HG02938 (cell line): ENCODE measurements around the gene XPA.
A peak's percentile ranks its signal among the peaks of the same experiment; 100 is the strongest.
"Not testable (repeated sequence)": the region's sequence is repeated elsewhere in the genome, so short reads cannot be mapped to it uniquely, and the experiment has no call there.

Experiments
- ATAC-seq: cut with Tn5 transposase; IDR thresholded peaks from one replicate; pipeline ENCODE4 v1.9.1; 2021; ENCODE audit warnings: mild to moderate bottlenecking, moderate library complexity; ENCODE audit not compliant: unreplicated experiment

XPA gene

DNA sequence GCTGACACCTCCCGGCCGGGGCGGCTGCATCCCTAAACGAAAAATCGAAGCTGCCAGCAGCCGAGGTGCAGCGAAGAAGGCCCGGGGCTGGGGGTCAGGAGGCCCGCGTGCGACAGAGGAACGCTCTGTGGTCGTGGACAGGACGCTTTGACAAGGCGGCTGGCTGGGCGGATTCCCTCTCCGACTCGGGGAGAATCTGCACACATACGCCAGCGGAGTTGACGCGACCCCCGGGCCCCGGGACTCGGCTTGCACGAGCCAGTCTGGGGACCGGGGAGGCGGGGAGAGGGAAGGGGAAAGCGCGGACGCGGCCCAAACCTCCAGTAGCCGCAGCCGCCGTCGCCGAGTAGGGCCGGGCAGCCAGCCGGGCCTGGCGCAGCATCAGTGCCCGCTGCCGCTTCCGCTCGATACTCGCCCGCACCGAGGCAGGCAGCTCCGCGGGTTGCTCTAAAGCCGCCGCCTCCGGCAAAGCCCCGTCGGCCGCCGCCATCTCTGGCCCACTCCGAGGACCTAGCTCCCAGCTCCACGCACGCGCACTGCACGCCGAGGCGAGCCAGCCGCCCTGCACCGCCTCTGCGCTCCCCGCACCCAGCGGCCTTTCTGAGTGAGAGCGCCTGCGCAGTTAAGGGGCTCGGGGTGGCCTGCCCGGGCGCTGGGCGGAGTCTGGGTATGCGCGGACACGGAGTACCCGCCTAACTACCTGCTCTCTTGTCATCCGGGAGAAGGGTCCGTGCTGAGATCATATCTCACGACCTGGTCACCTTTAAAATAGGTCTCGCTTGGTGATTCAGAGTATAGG lies at the start of gene XPA:
Gene XPA, minus strand, starts transcription at position 538 of the 799 bp plus-strand sequence. Its CDS starts 48 bp downstream, at position 490.
- ATAC-seq: peak; percentile 85

GRCh38 chr9:97744710-97745708 lies 47.9 kb upstream of the XPA start:
- no peak for ATAC-seq

- ATAC-seq: not testable (repeated sequence)
These were observed 46.9 kb upstream of the XPA start for GRCh38 chr9:97744025-97744424.

DNA sequence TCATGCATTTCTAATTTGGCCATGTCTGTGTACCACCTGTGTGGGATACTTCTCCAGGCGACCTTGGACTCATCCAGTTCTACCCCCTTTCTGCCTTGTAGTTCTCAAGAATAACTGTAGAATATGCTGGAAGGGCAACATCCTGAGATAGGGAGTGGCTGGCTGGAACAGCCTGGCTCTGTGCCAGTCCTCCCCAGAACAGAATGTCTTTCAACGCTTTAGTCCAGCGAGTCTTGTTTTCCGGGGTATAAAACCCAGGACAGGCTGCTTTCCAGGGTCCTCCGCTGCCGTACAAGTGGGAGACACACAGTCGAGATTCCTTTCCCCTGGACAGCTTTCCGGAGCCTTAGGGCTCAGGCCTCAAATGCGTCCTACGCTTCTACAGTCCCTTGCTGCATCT lies 45.4 kb upstream of the XPA start:
- no peak for ATAC-seq

DNA sequence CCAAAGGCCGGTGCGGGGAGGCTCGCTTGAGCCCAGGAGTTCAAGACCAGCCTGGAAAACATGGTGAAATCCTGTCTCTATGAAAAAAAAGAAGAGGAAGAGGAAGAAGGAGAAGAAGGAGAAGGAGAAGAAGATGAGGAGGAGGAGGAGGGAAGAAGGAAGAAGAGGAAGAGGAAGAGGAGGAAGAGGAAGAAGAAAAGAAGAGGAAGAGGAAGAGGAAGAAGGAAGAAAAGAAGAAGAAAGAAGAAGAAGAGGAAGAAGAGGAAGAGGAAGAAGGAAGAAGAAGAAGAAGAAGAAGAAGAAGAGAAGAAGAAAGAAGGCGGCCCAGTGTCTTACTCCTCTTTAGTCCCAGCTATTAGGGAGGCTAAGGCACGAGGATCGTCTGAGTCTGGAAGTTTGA lies 44.8 kb upstream of the XPA start:
- ATAC-seq: no peak

DNA sequence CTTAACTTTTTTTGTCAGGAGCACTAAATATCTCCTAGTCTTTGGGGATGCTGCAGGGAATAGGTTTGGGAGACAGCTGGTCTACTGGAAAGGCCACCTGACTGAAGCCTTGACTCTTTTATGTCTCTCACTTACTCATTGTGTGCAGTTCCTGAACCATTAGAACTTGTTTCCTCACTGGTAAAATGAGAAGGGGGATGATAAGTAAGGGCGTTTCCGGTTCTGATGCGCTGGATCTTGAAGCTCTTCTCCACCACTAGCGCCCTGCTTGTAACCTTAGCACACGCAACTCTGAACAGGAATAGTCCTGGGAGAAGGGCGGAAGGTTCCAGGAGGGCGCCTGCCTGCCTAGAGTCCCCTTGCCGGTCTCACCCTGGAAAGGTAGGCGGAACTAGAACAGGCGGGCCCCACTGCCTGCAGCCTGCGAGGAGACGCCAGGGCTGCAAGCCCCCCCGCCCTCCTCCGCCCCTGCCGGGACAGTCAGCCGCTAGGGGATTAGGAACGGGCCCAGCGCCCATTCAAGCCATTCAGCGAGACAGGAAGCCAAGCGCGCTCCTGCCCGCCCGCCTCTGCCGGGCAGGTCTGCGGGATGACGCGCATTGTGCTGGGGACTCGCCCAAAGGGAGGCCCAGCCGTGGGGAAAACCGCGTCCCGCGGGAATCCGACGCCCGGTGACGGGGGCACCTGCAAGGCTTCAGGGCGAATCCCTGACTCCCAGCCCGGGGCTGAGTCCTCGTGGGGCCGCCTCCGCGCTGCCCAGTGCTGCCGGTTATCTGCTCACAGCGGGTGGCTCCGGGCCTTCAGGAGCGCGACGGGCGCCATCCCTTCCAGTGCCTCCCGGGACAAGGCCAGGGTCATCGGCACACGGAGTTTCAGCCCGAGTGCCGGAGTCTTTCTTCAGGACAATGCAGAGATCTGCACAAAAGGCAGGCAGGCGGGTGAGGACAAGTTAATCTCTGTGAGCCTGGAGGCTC lies 44.0 kb upstream of the XPA start:
- no peak for ATAC-seq

DNA sequence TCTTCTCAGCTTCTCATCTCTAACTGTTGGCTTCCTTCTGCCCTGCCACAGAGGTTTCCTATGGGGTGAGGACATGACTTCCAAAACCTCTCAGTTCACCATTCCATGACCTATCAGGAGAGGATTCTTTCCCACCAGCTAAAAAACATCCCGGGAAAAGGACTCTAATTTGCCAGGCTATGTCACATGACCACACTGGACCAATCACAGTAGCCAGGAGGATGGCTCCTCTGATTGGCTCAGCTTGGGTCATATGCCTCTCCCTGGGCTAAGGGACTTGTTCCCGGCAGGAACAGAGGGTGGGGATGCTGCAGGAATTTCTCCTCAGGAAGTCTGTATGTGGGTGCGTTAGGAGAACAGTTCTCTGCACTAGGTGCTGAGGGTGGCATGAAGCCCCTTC lies 40.3 kb upstream of the XPA start:
- ATAC-seq: no peak

- no peak for ATAC-seq
These were observed 38.0 kb upstream of the XPA start for GRCh38 chr9:97735070-97735600.

DNA sequence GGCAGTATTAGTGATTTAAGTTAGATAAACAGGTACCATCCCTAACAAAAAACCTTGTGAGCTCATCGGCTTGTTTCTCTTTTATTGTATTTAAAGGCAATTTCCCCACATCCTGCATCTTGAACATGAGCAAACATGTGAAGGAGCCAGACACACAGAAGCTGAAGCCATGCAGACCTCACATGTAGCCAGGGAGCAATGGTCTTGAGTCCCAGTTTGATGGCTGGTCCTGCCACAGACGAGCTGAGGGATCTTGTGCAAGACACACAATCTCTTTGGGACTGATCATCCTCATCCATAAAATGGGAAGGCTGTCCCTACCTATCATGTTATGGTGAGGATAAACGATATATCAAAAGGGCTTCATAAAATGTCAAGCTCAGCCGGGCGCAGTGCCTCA lies 29.6 kb upstream of the XPA start:
- no peak for ATAC-seq

DNA sequence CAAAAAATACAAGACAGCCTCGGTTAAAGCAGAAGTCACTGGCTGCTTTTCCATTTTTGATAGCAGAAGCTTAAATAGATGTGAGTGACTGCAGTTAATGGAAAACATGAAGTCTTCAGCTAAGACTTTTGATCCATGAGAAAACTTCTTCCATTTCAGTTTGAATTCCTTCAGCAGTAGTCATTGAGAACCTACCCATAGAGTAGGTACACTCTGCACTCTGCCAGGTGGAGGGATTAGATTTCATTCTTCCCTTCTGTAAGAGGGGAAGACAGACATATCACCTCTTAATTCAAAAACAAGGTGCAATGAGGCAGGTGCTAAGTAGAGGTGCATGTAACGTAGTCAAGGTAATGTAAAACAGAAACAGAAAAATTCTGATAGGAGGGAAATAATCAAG lies 26.7 kb upstream of the XPA start:
- no peak for ATAC-seq

DNA sequence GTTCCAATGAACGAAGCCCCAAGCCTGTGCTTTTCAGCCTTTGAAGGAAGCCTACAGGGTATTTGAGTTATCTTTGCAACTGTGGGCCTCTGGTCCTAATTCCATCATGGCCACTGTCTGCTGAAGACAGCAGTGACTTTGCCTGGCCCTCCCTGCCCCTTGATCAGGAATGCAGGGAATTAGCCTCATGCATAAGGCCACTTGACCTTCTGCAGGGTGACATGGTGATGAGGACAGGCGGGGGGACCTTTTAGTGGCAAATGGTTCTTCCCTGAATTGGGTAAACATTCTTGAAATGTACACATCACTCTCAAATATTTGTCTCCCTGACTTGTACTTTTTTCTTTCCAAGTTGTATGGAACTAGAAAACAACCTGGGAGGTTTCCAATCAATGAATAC lies 25.2 kb upstream of the XPA start:
- no peak for ATAC-seq

DNA sequence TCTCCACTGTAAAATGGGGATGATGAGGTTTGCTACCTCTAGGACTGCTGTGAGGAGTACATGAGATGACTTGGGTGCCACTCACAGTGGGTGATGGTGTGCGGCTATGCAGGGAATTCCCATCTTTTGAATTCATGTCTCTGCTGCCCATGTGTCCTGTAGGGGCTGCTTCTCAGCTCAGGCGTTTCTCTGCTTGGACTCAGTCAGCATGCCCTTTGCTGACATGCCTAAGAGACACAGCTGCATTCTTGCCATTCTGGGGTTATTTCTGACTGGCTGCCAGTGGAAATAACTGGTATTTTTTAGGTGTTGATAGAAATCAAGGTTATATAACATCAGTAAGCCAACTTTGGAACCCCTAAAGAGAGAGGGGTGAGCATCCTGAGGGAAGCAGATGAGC lies 24.3 kb upstream of the XPA start:
- no peak for ATAC-seq

DNA sequence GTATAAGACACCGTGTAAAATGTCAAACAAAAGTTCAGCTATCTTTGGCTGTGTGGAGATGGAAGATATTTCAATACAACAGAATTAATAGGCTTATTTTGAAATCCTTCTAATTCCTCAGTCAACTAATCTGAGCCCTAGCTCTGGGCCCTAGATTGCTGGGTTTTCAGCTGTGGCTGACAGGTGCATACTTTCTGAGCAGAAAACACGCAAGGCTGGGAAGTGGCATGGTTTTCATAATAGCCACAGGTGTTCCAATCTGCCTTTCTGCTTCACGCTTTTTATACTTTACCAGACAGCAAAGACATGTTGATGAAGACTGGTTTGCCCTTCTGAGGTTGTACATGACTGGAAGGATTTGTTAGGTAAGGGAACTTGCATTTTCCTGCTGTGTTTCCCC lies 20.7 kb upstream of the XPA start:
- no peak for ATAC-seq

DNA sequence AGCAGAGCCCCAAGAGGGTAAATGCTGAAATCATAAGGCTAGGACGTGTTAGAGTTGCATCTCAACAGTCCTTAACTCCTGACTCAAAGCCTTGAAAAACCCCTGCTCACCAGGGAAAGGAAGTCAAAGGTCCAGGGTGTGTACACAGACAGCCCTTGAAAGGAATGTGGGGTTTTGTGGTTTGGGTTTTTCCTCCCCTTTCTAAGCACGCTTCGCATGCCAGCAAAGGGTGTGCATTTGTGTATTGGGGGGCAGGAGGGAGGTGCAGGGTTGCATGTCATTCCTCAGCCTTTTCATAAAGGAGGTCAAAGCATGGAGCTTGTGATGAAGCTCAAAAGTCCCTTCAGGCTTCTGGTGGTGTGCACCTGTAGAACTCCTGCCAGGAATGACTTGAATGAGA lies 17.3 kb upstream of the XPA start:
- ATAC-seq: no peak

DNA sequence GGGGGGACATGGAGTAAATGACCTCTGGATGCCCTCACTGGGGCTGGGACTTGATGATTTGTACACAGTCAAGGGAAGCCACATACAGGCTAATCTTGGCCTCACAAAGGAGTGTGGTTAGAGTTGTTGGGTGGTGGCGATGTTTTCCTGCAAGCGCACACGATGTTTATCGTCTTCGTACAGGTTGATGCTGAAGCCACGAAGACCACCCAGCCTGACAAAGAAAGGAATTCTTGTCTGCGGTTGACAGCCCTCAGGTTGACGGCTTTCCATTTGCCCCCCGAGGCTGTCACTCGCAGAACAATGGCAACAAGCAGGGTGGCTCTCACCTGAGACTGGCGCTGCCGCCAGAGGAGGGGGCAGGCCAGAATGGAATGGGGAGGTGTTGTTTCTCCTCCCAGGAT lies 14.1 kb upstream of the XPA start:
- no peak for ATAC-seq

GRCh38 chr9:97710356-97711222 lies 13.4 kb upstream of the XPA start:
- peak; percentile 79 for ATAC-seq

DNA sequence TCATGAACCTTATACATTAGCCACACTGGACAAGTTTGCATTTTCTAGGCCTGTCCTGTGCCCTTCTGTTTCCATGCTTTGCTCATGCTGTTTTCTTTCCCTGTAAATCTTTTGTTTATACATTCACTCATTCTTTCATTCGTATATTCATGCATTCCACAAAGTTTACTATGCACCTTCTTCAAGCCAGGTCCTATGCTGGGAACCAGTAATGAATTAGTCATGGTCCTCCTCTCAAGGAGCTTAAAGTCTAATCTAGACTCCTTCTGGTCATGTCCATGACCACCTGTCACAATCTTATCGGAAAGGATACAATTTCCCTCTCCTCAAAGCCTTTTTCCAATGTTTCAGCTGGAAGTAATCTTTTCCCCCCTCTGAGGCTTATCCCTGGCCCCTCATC lies 9.1 kb upstream of the XPA start:
- no peak for ATAC-seq

DNA sequence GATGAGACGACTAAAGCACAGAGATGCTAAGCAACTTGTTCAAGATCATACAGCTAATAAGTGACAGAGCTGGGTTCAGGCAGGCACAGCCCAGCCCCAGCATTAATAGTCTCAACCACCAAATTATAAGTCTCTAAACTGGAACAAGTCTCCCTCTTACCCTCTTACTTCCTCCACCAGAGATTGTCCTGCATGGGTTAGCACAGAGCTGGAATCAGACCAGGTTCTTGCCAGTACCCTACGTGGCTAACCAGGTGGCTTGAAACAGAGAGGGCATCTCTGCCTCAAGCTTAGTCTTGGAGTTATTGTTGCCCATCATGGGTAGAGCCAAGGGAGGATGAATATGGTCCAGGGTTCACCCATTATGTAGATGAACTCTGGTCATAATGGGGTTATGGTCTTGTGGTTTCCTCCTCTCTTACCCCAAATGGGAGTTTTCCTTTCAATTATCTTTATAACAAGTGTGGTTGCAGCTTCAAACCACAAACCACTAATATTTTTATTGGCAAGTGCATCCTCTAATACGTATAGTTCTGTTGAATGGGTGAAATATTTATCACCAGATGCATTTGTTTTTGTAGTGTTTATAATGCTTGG lies 8.3 kb upstream of the XPA start:
- ATAC-seq: no peak

DNA sequence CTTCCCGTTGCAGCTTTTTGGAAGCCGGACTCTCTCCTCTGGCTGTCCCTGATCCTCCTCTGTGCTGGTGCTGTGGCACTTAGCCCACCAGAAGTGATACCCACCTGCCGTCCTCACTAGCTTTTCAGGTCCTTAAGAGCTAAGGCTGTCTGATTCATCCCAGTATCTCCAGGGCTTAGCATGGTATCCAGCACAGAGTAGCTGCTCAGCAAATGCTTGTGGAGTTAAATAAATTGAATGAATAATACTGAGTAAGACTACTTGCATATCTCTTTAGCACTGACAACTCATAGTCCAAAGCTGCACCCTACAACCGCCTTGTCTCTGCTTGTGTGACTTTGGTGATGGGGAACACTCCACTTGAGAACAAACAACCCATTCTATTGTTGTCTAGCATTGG lies 7.7 kb upstream of the XPA start:
- ATAC-seq: no peak
